Activated CD4-positive, alpha-beta T cell treated with anti-CD3 and anti-CD28 coated beads, Interleukin-2, amount 50 U/mL, for 24 hours (primary cell): ENCODE results near the gene ITPR1.

Experiments
- DNase-seq, 2 donors: peaks; one replicate each; pipeline ENCODE4 v3.0.0-alpha.2; 2020; ENCODE audit warnings: low read depth in 1 of 2, low spot score in 1 of 2

ITPR1 gene

DNA sequence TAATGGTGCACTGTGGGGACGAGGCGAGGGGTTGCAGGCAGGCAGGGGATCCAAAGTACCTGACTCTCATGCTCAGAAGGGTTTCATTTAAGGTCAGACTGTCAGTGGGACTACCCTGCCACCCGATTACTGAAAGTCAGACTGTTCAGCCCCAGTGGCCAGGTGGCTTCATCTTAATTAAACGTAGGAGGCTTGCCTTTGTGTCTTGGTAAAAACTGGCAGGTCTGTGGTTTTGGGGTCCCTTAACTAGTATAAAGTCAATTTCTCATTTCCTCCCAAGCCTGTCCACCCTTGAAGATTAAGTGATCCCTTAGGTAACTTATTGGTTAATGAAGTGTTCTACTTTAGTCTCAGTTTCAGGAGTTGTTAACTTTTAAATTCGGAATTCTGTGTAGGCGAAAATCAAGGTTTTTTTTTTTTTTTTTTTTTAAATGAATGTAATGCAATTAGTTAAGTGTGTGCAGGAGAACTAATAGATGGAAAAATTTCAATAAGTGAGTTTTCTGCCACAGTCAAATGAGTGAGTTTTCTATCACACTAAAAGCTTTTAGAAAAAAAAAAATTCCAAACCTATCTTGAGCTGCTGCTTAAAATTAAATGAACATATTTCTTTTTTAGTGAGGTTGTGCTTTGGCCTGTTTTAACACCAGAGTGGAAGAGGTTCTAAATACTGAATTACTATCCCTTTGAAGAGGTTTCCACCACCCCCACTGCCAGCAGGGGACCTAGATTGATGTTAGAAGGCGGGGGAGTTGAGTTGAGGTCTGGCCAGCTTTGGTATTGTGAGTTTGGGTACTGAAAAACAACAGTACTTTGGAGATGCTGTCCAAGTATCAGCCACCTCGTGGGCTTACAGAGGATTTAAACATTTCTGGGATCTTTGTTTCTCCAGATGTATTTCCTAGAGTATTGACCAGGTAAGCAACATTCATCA lies 15.2 kb downstream of the ITPR1 start:
- no peak for DNase-seq

DNA sequence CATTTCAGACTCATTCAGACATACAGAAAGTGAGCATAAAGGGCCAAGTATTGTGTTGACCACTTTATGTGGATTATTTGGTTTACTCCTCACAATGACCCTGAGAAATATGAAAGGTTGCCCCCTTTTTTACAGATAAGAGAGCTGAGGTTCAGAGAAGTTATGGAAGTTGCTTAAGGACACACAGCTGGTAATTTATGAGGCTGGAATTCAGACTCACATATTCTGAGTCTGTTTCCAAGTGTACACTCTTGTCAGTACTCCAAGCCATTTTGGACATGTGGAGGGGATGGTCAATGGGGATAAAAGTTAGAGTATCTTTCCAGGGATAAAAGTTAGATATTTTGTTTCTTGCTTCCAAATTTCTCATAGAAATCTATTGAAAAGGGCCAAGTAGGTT lies 15.9 kb downstream of the ITPR1 start:
- DNase-seq, result no peak

DNA sequence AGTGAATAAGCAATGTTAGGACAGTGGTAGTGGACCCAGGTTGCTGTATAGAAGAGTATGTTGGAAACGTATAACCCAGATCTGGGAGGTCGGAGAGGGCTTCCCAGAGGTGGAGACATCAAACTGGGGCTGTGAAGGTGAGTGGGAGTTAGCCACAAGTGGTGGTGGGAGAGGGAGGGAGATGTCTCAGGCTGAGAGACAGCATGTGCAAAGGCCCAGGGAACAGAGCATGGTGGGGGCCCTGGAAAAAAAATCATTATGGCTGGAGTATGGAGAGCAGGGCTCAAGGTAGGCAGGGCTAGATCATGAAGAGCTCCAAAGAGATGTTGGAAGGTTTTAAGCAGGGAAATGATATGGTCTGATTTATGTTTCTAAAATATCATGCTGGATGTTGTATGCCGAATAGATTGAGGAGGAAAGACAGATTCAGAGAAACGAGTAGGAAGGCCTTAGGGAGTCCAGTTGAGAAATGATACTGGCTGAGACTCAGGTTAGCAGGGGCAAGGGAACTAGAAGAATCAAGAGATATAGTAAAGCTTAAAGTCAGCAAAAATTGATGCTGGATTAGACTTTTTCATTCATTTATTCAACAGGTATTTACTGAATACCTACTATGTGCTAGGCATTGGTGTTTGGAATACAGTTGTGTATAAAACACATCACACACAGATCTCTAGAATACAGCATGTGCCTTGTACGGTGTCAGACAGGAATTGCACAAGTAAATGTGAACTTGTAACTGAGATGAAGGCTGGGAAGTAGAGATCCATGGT lies 17.0 kb downstream of the ITPR1 start:
- DNase-seq, result no peak

DNA sequence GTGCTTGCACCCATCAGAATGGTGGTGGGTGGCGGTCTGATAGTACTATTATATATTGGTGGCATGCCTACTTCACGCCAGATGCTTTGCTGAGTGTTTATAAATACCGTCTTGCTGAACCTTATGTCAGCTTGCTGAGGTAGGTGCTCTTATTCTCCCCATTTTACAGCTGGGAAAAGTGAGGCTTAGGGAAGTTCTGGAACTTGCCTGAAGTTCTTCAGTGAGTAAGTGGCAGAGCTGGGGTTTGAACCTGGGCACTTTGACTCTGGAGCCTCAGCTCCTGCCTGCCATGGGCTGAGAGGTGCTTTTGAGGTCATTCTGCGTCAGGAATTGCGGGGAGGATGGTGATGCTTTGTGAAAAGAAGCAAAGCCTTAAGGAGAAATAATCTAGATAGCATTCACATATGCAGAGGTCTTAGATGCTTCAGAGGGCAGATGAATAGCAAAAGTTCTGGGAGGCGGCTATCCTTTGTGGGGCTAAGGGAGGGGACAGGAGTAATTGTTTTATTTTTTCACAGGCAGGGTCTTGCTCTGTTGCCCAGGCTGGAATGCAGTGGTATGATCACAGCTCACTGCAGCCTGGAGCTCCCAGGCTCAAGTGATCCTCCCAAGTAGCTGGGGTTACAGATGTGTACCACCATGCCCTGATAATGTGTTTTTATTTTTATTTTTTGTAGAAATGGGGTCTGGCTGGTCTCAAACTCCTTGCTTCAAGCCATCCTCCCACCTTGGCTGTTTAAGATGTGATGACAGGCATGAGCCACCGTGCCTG lies 18.5 kb downstream of the ITPR1 start:
- no peak for DNase-seq

DNA sequence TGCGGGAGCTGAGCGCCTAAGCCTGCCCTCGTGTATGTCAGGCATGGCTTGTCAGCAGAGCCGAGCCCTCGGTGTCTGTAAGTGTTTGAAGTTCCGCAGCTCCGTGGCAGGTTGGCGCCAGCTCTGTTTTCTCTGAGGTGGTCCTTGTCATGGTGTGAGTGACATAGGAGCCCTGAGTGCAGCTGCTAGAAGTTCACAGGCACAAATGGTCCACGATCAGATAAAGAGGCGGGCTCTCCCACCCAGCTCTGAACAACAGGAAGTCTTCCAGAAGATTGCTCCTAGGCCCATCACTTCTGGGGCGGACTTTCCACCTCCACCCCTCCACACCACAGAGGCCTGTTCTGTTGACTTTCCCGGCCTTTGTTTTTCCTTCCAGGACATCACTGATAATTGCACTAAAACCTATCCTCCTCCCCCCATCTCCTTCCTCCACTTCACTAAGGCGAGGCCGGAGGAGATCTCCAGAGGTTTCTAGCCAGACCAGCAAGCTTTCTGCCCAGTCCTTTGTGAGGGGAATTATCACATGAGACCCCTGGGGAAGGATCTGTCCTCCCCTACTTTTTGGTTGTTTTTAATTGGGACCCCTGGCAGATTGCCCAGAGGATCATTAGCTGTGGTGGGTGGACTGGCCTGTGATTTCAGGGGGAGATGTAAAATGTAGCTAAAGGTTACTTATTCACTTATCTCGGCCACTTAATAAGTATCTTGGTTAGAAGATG lies 19.9 kb downstream of the ITPR1 start:
- DNase-seq, result no peak

DNA sequence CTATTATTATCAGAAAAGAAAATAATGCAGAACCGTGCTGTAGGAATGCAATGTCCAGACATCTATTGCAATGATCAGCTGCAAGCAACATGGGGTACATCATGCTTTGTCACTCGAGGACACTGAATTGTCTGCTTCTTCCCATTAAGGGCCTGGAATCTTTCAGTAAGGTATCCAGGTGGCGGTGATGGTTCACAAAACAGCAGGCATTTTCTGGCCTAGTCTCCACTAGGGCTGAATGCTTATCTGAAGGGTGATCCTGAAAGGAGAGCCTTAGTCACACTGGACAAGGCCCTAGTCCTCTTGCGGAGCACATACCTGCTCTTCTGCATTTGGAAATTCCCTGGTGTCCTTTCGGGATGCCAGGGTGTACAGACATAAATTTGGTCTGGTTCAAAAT lies 21.2 kb downstream of the ITPR1 start:
- DNase-seq, result no peak

DNA sequence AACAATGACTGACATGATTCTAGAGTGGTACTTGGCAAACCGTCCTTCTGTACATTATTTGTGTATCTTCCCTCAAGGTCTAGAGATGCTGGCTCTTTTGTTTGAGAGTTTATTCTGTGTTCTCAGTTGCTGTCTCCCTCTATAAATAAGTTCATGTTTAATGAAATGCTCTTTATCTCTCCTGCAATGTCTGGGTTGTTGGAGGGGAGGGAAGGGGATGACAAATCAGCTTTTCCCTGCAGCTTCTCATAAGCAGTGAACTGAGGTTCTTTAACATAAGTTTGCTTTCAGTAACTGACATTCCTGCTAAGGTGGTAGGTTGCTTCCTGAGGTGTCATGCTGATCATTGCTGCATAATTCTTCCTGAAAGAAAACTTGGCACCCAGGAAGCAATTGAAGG lies 21.8 kb downstream of the ITPR1 start:
- no peak for DNase-seq

DNA sequence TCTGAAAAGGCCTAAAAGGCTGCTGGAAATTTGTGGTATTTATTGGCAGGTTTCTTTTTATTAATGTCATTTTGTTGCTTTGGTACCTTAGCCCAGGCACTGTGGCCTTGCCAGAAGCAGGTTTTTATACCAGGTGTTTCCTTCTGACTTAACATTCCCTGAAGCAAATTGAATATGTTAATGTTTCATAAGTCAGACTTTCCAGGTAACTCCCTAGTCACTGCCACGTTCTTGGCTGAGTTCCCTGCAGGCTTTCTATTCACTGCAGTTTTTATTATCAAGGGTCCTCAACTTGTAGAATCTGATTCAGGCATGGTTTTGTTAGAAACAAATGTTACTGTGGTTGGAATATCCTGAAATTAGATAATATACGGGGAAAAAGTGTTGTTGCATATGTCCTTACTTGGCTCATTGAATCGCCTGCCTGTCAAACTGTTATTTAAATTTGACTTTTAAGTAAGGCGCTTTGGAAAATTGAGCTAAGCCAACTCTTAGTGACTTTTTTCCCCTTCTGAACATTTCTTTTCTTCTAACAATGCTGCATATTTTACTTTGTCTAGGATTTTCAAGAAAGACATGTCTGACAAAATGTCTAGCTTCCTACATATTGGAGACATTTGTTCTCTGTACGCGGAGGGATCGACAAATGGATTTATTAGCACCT lies 22.9 kb downstream of the ITPR1 start:
- no peak for DNase-seq

DNA sequence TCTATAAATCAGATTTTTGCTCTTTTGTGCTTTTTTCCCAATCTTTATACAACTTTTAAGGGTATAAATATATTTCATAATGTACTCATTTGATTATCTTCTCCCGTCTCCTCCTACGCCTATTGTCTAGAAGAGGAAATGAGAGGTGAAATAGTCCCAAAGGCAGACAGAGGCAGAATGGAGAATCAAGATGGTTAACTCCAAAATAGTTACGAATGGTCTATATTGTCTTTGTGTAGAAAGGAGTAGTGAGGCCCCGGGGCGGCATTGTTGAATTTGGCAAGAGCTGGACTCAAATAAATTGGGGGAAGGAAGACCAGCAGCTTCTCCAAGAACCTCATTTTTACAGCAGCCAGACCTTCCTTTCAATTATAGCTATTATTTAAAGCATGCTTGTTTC lies 23.9 kb downstream of the ITPR1 start:
- no peak for DNase-seq

DNA sequence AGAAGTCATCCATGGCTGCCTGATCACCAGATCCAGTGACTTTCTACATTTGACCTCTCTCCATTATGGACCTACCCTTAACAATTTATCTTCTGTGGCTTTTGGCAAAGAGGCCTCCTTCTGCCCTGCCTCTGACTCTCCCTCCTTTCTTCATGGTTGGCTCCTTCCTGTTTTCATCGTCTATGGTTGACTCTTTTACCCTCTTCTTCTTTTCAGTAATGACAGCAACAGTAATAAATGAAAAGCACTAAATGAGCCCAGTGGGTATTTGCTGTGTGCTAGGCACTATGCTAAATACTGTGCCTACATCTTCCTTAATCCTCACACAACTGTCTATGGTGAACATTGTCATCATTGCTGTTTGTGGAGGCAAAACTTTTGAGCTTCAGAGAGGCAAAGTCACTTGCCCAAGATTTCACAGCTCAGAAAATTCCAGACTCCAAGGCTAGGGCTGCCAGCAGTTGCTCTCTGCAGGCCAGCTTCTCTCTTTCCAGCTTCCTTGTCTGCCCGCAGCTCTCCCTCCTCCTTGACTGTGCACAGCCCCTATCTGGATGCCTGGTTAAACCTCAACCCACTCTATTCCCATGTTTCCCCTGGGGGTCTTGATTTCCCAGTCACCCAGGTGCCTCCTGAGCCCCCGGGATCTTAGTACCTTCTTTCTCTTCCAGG lies 24.6 kb downstream of the ITPR1 start:
- no peak for DNase-seq

DNA sequence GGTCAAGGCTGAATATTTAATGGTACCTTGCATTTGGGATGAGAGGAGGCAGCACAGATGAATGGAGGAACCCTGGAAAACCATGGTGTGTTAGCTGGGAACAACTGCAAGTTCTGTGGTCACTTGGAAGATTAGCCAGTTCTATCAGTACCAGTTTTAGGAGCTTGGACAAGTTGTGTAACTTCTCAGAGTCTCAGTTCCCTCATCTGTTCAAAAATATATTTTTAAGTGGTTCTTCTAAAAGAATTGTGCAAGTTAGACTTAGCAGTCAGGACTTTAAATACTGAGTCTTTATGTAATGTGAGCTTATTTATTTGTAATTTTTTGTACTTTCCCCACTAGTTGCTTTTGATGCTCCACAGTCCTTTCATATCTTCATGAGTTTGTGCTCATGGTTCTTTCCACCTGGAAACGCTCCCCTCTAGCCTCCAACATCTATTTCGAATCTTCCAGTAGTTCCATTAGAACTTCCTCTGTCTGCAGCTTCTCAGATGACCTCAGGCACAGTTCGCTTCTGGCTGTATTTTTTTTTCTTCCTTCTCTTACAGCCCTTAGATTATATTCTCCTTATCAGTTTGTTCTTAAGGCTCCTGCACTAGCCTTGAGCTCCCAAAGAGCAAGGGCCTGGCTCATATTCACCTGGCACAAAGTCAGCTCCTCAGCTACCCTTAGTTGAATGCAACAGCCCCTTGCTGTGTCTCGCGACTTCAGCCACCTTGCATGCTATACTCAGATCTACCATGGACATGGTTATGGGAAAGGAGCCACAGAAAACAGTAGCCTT lies 27.1 kb downstream of the ITPR1 start:
- DNase-seq, result no peak

DNA sequence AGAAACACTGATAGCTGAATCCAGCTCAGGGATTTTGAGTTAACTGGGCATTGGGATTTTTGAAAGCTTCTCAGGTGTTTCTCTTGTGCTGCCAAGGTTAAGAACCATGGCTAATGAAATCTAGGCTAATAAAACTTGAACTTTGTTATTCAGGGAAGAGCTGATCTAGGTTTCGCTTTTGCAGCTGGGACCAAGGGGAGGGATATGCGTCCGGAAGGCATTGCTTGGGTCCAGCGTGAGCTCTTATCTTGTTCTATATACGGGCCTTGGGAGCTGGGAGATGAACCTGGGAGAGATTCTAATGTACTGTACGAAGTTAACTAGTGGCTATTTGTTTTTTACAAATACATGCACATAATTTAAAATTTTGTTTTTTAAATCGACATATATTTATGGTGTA lies 29.8 kb downstream of the ITPR1 start:
- DNase-seq, result no peak

DNA sequence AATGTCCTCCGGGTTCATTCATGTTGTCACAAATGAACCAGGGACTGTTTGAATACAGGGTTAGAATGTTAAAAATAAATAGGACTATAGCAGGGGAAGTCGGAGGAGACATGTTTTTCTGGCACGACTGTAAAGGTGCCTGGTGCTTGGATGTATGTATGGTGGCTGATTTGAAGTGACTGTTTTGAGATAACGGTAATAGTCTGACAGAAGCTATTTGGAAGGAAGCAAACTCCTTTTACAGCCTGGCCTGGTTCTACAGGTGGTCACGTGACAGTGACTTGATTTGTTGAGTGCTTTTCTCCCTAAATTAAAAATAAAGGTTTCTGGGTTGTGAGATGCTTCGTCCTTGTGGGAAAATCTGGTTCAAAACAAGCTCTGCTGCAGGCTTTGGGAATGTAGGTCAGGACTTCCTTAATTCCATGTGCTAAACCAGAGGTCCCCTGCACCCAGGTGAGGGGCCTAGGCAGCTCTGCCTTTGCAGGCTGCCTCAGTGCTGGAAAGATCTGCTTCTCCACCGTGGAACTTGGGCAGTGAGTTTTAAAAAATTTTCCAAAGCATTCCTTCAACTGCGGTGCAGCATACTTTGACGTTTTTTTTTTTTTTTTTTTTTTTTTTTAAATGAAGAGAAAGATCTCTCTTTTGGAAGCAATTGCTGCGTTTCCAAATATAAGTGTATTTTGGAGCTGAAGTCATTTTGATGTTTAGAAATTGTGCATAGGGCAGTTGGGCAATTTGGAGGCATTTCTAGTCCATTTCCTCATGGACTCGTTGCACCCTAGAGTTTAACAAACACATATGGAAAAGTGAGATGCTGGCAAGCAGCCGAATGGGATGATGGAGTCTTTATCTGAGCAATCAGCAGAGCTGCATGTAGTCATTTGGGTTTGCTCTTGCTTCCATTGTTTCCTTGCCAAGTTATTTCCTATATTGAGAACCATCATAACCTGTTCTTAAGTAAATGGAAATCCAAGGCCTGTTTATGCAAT lies 30.9 kb downstream of the ITPR1 start:
- DNase-seq, result no peak

DNA sequence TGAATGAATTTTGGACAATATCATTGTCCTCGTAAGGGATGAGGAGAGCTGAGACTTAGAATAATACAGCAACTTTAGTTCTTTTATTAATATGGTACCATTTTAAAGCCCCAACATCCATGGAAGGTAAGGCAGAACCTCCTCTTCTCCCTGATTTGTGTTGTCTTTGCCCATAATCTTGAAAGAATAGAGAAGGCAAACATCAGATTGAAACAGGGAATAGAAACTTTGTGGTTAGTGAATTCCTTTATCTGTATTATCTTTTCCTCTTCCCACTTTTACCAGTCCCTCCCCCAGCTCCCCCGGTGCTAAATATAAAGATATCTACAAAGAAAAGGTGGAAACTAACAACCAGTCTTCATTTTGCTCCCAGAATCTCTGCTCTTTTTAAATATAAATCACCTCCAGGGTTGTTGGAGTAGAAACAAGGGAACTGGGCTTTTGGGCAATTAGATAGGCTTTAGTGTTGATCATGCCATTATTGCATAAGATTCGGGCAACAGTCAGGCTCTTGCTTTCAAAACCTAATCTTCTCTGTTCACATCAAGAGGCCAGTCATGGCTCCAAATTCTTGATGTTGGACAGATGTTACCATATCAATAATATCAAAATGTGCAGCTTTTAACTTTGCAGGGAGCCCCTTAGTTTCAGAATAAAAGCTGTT lies 32.5 kb downstream of the ITPR1 start:
- DNase-seq, result no peak

DNA sequence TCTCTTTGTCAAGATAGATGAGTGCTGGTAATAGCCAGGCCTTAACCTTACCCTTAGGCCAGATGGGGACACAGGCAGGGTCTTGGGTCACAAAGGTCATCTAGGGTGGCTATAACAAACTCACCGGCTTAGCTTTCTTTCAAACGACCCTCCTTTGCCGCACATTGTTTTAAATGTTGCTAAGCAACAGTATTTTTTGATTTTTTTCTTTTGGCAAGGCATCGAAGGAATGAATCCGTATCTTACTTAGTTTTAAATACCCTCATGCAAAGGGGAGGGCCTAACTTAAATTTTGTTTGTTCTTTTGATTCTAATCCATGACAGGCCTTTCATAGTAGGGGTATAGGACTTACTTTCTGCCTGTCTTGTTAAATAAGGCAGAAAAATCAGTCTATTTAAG lies 35.2 kb downstream of the ITPR1 start:
- no peak for DNase-seq

DNA sequence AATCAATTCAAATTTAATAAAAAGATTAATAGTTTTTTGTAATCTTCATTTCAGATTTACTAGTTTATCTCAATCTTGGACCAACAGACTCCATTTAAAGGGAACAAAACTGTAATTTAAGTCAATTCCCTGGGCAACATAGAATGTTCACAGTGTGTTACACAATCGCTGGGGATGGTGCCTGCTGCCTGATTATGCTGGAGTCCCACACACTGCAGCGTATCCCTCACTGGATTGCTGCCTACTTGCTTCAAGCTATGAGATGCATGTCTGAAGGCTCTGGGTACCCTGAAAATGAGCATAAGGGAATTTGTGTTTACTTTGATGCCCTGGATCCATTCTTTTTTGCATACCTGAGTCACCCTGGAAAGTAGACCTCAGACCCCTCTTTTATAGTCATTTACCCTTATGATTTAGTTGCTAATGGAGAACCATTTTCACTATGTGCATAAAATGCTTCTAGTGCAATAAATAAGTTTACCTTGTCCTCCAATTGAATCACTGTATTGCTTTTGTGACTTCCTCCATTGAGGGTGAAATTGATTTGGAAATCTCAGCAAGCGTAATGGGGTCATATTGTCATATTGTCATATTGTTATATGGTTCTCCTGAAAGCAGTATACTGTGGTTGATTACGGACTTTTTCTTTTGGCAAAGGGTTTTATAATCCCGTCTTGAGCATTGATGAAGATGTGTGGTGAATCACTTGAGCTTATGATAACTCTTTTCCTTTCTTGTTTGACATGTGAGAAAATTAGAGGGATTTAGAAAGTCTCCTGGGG lies 35.9 kb downstream of the ITPR1 start:
- no peak for DNase-seq
